Hepatocyte (in vitro differentiated cells): ENCODE results near the gene GUCY1A1. TPM values are rescaled to one million over a fixed set of nuclear protein-coding genes. Genes with fewer than 3 reads are reported as not detected.

Experiments
- DNase-seq: peaks from one replicate; pipeline ENCODE4 v3.0.0-alpha.2; 2016; ENCODE audit warnings: low spot score
- H2AFZ ChIP-seq: fragments of 200-600 bp; sonication (generic); 2 replicates; pipeline ENCODE4 v1.6.0; 2016; ENCODE audit warnings: antibody characterized with exemption, mild to moderate bottlenecking
- H3K27ac ChIP-seq: fragments of 200-600 bp; sonication (generic); 2 replicates; pipeline ENCODE4 v1.5.1; 2016; ENCODE audit warnings: mild to moderate bottlenecking
- H3K27me3 ChIP-seq: fragments of 200-600 bp; sonication (generic); 2 replicates; pipeline ENCODE4 v1.6.1; 2016
- H3K36me3 ChIP-seq: fragments of 200-600 bp; sonication (generic); replicated peaks from 2 replicates; pipeline ENCODE4 v1.5.1; 2016; ENCODE audit warnings: low read depth; ENCODE audit not compliant: insufficient read depth
- H3K4me1 ChIP-seq: fragments of 200-600 bp; sonication (generic); 2 replicates; pipeline ENCODE4 v1.5.1; 2016; ENCODE audit warnings: mild to moderate bottlenecking, moderate library complexity; ENCODE audit not compliant: insufficient read depth
- H3K4me2 ChIP-seq: fragments of 200-600 bp; sonication (generic); 2 replicates; pipeline ENCODE4 v1.6.0; 2016
- H3K4me3 ChIP-seq: fragments of 200-600 bp; sonication (generic); 2 replicates; pipeline ENCODE4 v1.5.1; 2016; ENCODE audit warnings: mild to moderate bottlenecking
- H3K79me2 ChIP-seq: fragments of 200-600 bp; sonication (generic); 2 replicates; pipeline ENCODE4 v1.6.0; 2017; ENCODE audit warnings: mild to moderate bottlenecking
- H3K9me2 ChIP-seq: fragments of 200-600 bp; sonication (generic); replicated peaks from 2 replicates; pipeline ENCODE4 v1.6.0; 2017; ENCODE audit warnings: mild to moderate bottlenecking; ENCODE audit not compliant: insufficient read depth
- H3K9me3 ChIP-seq: fragments of 200-600 bp; sonication (generic); 2 replicates; pipeline ENCODE4 v1.5.1; 2016; ENCODE audit warnings: low read depth, mild to moderate bottlenecking
- H4K20me1 ChIP-seq: fragments of 200-600 bp; sonication (generic); 2 replicates; pipeline ENCODE4 v1.6.0; 2016; ENCODE audit warnings: mild to moderate bottlenecking; ENCODE audit not compliant: insufficient read depth, poor library complexity, severe bottlenecking
- EZH2 ChIP-seq: fragments of 200-600 bp; sonication (generic); IDR thresholded peaks from 2 replicates; pipeline ENCODE4 v1.6.1; 2016; ENCODE audit warnings: antibody characterized with exemption, mild to moderate bottlenecking, borderline replicate concordance
- EZH2phosphoT487 ChIP-seq: fragments of 200-600 bp; sonication (generic); IDR thresholded peaks from one replicate; pipeline ENCODE4 v1.6.1; 2018; ENCODE audit warnings: antibody characterized with exemption, mild to moderate bottlenecking, low read depth, moderate library complexity; ENCODE audit not compliant: unreplicated experiment, severe bottlenecking
- WGBS: methylation state at CpG from one replicate; pipeline ENCODE4 v1.1.6; 2016; ENCODE audit warnings: low lambda C conversion rate; ENCODE audit errors: missing lambda C conversion rate; 5-methylcytosine and 5-hydroxymethylcytosine counted together
- polyA plus RNA-seq: library from polyadenylated mRNA; unstranded; fragments of >200 nt; fragmentation: Nextera tagmentation; extraction: Ambion mirVana; gene quantifications from 2 replicates; pipeline ENCODE4 v1.2.1, GENCODE V29; 2016
- total RNA-seq: library from RNA; depleted of rRNA; stranded (reverse); fragments of >200 nt; gene quantifications from 2 replicates; pipeline ENCODE4 v1.2.3, GENCODE V29; 2014
- TF ChIP-seq, protein P1 (sequence below): fragments of 200-600 bp; sonication (generic); IDR thresholded peaks from 2 replicates; pipeline ENCODE4 v1.5.1; 2016; ENCODE audit warnings: antibody characterized with exemption, mild to moderate bottlenecking; ENCODE audit not compliant: poor library complexity

Gene GUCY1A1
- total and polyA plus RNA-seq, 2 experiments from 2014 or later, result 25.7 to 41.2 TPM

DNA sequence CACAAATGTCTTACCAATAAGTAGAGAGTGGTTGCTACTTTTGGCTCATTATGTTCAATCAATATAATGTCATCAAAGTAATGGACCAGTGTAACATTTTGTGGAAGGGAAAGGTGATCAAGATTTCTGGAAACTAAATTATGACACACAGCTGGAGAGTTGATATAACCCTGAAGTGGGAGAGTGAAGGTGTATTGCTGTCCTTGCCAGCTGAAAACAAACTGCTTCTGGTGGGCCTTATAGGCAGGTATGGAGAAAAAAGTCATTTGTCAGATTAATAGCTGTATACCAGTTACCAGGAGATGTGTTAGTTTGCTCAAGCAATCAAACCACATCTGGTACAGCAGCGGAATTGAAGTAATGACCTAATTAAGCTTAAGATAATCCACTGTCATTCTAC, 74.9 kb downstream of the GUCY1A1 start:
- H3K4me1 ChIP-seq, result no peaks in the 10 kb centered on the region
- H2AFZ ChIP-seq, result no peak overlapping the region
- no peaks in the 10 kb centered on the region for H3K9me3 ChIP-seq
- no peak overlapping the region for H3K4me2 ChIP-seq
- H3K36me3 ChIP-seq, result no peaks in the 10 kb centered on the region
- no peak overlapping the region for H3K4me3 ChIP-seq
- H3K9me2 ChIP-seq, result no peaks in the 10 kb centered on the region
- no peak overlapping the region for H3K27ac ChIP-seq
- DNase-seq, result no peak
- H3K79me2 ChIP-seq, result no peaks in the 10 kb centered on the region
- 100% methylated on average over 1 of the region's 1 CpG for WGBS
- TF ChIP-seq, protein P1, sequence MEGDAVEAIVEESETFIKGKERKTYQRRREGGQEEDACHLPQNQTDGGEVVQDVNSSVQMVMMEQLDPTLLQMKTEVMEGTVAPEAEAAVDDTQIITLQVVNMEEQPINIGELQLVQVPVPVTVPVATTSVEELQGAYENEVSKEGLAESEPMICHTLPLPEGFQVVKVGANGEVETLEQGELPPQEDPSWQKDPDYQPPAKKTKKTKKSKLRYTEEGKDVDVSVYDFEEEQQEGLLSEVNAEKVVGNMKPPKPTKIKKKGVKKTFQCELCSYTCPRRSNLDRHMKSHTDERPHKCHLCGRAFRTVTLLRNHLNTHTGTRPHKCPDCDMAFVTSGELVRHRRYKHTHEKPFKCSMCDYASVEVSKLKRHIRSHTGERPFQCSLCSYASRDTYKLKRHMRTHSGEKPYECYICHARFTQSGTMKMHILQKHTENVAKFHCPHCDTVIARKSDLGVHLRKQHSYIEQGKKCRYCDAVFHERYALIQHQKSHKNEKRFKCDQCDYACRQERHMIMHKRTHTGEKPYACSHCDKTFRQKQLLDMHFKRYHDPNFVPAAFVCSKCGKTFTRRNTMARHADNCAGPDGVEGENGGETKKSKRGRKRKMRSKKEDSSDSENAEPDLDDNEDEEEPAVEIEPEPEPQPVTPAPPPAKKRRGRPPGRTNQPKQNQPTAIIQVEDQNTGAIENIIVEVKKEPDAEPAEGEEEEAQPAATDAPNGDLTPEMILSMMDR, result no peak
- TF ChIP-seq EZH2 (no peak), EZH2phosphoT487 (no peak)
- no peaks in the 10 kb centered on the region for H4K20me1 ChIP-seq
- H3K27me3 ChIP-seq, result no peaks in the 10 kb centered on the region

DNA sequence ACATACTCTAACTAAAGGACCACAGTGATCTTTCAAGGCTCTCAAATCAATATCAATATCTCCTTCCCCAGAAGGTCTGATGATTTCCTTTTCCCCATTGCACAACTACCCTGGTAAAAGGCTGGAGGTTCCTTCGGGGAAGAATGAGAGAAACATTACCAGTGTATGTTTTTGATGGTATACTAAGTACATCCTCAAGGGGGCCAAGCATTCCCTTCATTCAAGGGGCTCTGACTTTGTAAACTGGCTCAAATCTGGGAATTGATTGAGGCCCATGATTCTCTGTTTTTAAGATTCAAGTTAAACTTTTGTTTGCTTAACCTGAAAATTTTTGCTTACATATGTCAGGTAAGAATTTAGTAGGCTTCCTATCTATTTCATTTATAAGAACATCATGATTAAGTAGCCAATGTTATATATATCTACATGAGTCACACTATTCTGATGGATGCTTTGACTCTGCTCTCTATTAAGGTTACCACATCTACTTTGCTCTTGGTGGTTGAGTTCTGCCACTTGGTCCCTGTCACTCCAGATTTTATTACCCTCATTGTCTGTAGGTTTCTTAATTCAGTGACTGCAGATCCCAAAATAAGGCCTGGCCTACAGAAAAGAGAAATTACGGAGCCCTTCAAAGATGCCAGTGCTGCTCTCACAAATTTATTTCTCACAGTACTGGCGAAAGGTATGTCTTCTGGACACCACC, 75.8 kb downstream of the GUCY1A1 start:
- whole genome bisulfite sequencing, result 71% methylated on average over 3 of the region's 3 CpGs
- Histone ChIP-seq H3K36me3 (no peaks in the 10 kb centered on the region), H3K4me3 (no peak overlapping the region), H3K4me1 (no peaks in the 10 kb centered on the region), H2AFZ (no peak overlapping the region), H3K9me3 (no peaks in the 10 kb centered on the region), H3K79me2 (no peaks in the 10 kb centered on the region), H3K9me2 (no peaks in the 10 kb centered on the region), H3K27ac (no peak overlapping the region), H3K27me3 (no peaks in the 10 kb centered on the region), H3K4me2 (no peak overlapping the region), H4K20me1 (no peaks in the 10 kb centered on the region)
- no peak for DNase-seq
- TF ChIP-seq EZH2, result no peak
- TF ChIP-seq, protein P1, result no peak
- no peak for TF ChIP-seq EZH2phosphoT487

DNA sequence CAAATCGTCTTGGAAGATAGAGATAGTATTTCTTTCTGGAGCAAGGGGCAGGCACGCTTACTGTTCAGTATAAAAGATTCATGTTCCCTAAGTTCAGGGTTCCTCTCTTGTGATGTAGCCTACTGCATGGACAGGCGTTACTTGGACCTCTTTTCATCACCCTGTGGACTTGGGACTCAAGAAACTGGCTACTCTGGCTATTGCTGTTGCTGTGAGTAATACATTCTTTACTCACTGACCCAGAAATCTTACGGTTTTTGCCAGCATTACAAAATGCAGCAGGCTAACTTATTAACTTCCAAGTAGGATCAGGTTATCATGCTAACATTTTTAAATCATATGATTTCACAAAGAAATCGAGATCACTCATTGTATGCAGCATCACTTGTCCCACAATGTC, 79.3 kb downstream of the GUCY1A1 start:
- no peak overlapping the region for H2AFZ ChIP-seq
- TF ChIP-seq EZH2phosphoT487 (no peak), EZH2 (no peak)
- TF ChIP-seq, protein P1, result no peak
- no peaks in the 10 kb centered on the region for H3K4me1 ChIP-seq
- H4K20me1 ChIP-seq, result no peaks in the 10 kb centered on the region
- H3K36me3 ChIP-seq, result no peaks in the 10 kb centered on the region
- H3K9me3 ChIP-seq, result no peaks in the 10 kb centered on the region
- no peak overlapping the region for H3K27ac ChIP-seq
- no peaks in the 10 kb centered on the region for H3K9me2 ChIP-seq
- DNase-seq, result peak; percentile 9
- H3K27me3 ChIP-seq, result no peaks in the 10 kb centered on the region
- H3K4me2 ChIP-seq, result no peak overlapping the region
- H3K79me2 ChIP-seq, result no peaks in the 10 kb centered on the region
- WGBS, result 76% methylated on average over 5 of the region's 5 CpGs
- no peak overlapping the region for H3K4me3 ChIP-seq
